Upper lobe of right lung (tissue), 1 donor: Measurements from ENCODE around the gene PCSK5. TPM values are rescaled to one million over a fixed set of nuclear protein-coding genes. Genes with fewer than 3 reads are reported as not detected.

Experiments
- ATAC-seq: fragments of 200-7000 bp; cut with Tn5 transposase; one replicate; pipeline ENCODE4 v1.9.1; 2020; ENCODE audit warnings: mild to moderate bottlenecking, moderate library complexity
- DNase-seq: peaks from one replicate; pipeline ENCODE4 v3.0.0-alpha.2; 2020
- H3K27ac ChIP-seq: fragments of 200-600 bp; one replicate; pipeline ENCODE4 v1.8.0; 2022
- H3K27me3 ChIP-seq: fragments of 200-600 bp; one replicate; pipeline ENCODE4 v1.8.0; 2022; ENCODE audit warnings: mild to moderate bottlenecking
- H3K36me3 ChIP-seq: fragments of 200-600 bp; one replicate; pipeline ENCODE4 v1.8.0; 2022
- H3K4me1 ChIP-seq: fragments of 200-600 bp; one replicate; pipeline ENCODE4 v1.8.0; 2022
- H3K4me3 ChIP-seq: fragments of 200-600 bp; one replicate; pipeline ENCODE4 v1.8.0; 2022; ENCODE audit warnings: mild to moderate bottlenecking
- H3K9me3 ChIP-seq: fragments of 200-600 bp; one replicate; pipeline ENCODE4 v1.8.0; 2022
- CTCF ChIP-seq: fragments of 200-600 bp; IDR thresholded peaks from one replicate; pipeline ENCODE4 v1.8.0; 2022; ENCODE audit warnings: antibody characterized with exemption
- intact Hi-C: fragments of 100-400 bp; cut with DNase I; formaldehyde crosslinking; loops from one replicate; pipeline ENCODE4 v1.11.0; 2022
- total RNA-seq: library from RNA; stranded (reverse); fragmentation: NEBNext Ultra II Directional; extraction: Animal tissue kit (Norgen Biotek cat#: 25700); gene quantifications from one replicate; pipeline ENCODE4 v1.2.1, GENCODE V29; 2021
- donor health status: DM: no; HTN: yes; CAD: no; lungs with severe emphysema.

PCSK5 gene
- total RNA-seq, 1 donor from 2014 or later = 18.1 TPM

GRCh38 chr9:75990576-75991304, 100.3 kb downstream of the PCSK5 start:
- Histone ChIP-seq H3K36me3 (peaks cover 6% of the 10 kb centered on the region), H3K9me3 (no peaks in the 10 kb centered on the region), H3K27ac (no peak overlapping the region), H3K4me3 (no peak overlapping the region), H3K27me3 (no peaks in the 10 kb centered on the region), H3K4me1 (no peaks in the 10 kb centered on the region)
- ATAC-seq (no peak), DNase-seq (no peak)
- no peak for TF ChIP-seq CTCF
- intact Hi-C loops = no loop called here

- DNase-seq (no peak), ATAC-seq (no peak)
- peaks cover 5% of the 10 kb centered on the region for H3K4me1 ChIP-seq
- TF ChIP-seq CTCF = no peak
- H3K9me3 ChIP-seq = no peaks in the 10 kb centered on the region
- H3K36me3 ChIP-seq = no peaks in the 10 kb centered on the region
- no peaks in the 10 kb centered on the region for H3K27me3 ChIP-seq
- H3K4me3 ChIP-seq = no peak overlapping the region
- no peak overlapping the region for H3K27ac ChIP-seq
- intact Hi-C loops = no loop called here
Measured at GRCh38 chr9:75992482-75993206, 102.2 kb downstream of the PCSK5 start.

- no peaks in the 10 kb centered on the region for H3K36me3 ChIP-seq
- H3K4me3 ChIP-seq = no peak overlapping the region
- H3K9me3 ChIP-seq = no peaks in the 10 kb centered on the region
- intact Hi-C loops = no loop called here
- no peak for TF ChIP-seq CTCF
- DNase-seq = no peak
- peaks cover 5% of the 10 kb centered on the region for H3K4me1 ChIP-seq
- H3K27ac ChIP-seq = no peak overlapping the region
- H3K27me3 ChIP-seq = no peaks in the 10 kb centered on the region
- ATAC-seq = no peak
Measured at GRCh38 chr9:75993434-75993833, 103.0 kb downstream of the PCSK5 start.

- H3K27ac ChIP-seq = no peak overlapping the region
- no peak overlapping the region for H3K4me3 ChIP-seq
- no peak for TF ChIP-seq CTCF
- intact Hi-C loops = no loop called here
- ATAC-seq (no peak), DNase-seq (no peak)
- H3K27me3 ChIP-seq = no peaks in the 10 kb centered on the region
- H3K36me3 ChIP-seq = no peaks in the 10 kb centered on the region
- no peaks in the 10 kb centered on the region for H3K9me3 ChIP-seq
- peaks cover 5% of the 10 kb centered on the region for H3K4me1 ChIP-seq
Measured at GRCh38 chr9:75995066-75995465, 104.6 kb downstream of the PCSK5 start.

- Histone ChIP-seq H3K4me3 (no peak overlapping the region), H3K4me1 (peaks cover 5% of the 10 kb centered on the region), H3K36me3 (no peaks in the 10 kb centered on the region), H3K27me3 (no peaks in the 10 kb centered on the region), H3K9me3 (no peaks in the 10 kb centered on the region), H3K27ac (no peak overlapping the region)
- ATAC-seq = no peak
- TF ChIP-seq CTCF = no peak
- intact Hi-C loops = no loop called here
- DNase-seq = no peak
Measured at GRCh38 chr9:75996726-75997125, 106.3 kb downstream of the PCSK5 start.
